GM18505 (cell line): ENCODE results near the gene DIRAS1.
"Not testable (repeated sequence)": the region's sequence is repeated elsewhere in the genome, so short reads cannot be mapped to it uniquely, and the experiment has no call there.

Source experiments
- ATAC-seq: cut with Tn5 transposase; IDR thresholded peaks from one replicate; pipeline ENCODE4 v1.9.1; 2021; ENCODE audit not compliant: unreplicated experiment
- POLR2A ChIP-seq: IDR thresholded peaks from 4 replicates; pipeline ENCODE4 v1.6.1; 2011; ENCODE audit warnings: borderline replicate concordance; ENCODE audit not compliant: insufficient read depth, insufficient read length; ENCODE audit errors: extremely low read depth

The DIRAS1 gene

DNA sequence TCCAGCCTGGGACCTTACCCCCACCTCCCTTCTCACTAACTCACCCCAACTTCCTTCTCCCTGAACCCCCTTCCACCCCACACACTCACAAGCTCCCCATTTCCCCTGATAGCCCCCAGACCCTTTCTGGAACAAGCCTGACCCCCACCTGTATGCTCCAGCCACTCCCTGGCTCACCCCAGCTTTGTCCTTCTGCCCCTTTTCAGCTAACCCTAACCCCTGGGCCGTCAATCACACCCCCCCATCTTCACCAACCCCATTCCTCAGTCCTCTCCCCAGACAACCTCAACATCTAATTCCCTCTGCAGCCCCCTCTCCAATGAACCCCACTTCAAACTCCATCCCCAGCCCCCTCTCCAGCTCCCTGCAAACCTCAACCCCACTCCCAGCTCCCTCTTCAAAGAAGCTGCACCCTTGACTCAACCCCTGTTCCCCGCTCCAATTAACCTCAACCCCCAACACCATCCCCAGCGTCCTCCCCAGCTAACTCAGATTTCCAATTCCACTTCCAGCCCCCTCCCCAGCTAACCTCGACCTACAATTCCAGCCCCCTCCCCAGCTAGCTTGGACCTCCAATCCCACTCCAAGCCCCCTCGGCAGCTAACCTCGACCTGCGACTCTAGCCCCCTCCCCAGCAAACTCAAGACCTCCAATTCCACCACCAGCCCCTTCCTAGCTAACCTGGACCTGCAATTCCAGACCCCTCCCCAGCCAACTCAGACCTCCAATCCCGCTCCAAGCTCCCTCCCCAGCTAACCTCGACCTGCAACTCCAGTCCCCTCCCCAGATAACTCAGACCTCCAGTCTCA is 19.6 kb downstream of the DIRAS1 start:
- no peak for ATAC-seq
- TF ChIP-seq POLR2A: no peak

DNA sequence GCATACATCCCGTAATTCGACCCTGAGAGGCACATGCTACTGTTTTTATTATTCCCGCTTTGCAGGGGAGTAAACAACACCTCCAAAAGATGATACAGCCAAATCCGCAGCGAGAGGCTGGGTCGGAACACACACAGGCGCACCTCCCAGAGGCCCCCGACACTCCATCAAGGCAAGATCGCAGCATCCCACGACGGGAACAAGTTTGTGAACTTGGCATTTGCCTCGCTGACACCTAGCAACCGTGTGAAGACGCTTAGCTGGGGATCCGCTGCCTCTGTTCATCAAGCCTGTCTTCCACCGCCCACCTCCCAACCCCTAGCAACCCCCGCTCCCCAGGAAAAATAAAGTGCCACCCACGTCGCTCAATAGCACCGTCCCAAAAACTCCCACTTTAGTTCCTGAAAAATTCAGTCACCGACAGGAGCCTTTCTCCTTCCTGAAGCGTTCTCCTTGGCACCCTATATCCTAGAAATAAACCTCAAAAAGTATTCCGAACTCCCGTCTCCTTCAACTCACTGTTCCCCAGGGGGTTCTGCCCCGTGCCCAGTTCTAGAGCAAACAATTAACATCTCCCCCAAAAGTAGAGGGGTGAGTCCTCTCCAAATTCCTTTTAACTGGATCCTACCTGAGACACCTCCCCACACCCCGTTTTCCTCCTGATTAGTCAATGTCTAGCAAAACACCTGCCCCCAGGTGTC is 20.4 kb downstream of the DIRAS1 start:
- no peak for ATAC-seq
- no peak for TF ChIP-seq POLR2A

DNA sequence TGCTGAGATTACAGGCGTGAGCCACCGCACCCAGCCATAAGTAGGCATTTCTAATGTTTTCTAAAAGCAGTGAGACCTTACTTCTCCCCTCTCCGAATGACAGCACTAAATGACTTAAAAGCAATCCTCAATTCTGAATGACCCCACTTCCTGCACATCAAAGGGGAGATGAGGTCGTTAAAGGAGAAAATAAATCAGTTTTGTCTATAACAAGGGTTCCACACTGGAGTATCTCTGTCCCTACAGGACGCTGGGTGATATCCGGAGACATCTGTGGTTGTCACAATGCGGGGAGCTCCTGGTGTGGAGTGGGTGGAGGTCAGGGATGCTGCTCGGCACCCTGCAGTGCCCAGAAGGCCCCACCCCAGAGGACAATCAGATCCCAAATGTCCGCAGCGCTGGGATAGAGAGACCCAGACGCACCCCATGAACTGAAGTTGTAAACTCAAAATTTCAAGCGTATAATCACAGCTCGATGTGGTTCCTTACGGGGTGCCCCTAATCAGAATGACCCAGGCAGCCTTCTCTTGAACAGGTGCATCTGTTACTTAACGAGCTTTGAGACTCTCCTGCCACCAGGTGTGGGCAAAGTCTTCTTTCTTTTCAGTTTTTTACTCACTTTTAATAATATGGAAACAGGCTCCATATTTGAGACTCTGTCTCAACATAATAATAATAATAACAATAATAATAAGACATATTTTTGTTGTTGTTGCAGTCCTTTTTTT is 21.6 kb downstream of the DIRAS1 start:
- no peak for ATAC-seq
- no peak for TF ChIP-seq POLR2A

DNA sequence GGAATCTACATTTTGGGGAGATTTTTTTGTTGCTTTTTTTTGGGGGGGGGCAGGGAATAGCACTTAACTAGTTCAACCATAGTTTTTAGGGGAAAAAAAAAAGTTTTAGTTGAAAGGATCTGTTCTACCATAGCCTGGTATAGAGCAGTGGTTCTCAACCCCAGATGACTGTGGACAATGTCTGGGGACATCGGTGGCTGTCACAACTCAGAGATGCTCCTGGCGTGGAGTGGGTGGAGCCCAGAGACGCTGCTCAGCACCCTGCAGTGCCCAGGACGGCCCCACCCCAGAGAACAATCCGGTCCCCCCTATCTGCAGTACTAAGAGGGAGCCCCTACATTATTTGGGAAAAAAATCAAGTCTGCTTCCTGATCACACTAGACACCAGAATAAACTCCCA is 27.0 kb downstream of the DIRAS1 start:
- no peak for ATAC-seq
- TF ChIP-seq POLR2A: no peak

DNA sequence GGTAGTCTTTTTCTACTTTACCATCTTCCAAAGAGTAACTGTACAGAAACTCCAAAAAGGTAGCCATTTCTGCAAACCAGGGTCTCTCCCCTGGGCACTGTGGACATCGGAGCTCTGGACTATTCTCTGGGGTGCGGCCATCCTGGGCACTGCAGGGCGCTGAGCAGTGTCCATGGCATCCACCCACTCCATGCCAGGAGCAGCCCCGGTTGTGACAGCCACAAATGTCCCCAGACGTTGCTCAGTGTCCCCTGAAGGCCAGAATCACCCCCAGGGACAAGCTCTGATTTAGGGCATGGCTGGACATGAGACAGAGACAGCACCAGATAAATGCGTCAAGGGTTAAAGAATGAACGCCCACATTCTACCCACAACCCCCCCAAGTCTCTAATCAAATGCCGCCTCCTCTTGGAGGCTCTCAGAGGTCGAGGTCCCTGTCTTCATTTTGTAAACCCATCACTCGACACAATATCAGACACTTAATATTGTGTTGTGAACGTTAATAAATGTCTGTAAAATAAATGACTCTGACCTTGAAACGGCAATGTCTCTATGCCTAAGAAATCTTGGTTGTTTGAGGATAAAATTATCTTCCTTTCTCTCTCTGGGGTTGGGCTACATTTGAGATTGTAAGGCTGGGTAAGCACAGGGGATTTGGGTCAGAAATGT is 27.5 kb downstream of the DIRAS1 start:
- TF ChIP-seq POLR2A: no peak
- no peak for ATAC-seq

DNA sequence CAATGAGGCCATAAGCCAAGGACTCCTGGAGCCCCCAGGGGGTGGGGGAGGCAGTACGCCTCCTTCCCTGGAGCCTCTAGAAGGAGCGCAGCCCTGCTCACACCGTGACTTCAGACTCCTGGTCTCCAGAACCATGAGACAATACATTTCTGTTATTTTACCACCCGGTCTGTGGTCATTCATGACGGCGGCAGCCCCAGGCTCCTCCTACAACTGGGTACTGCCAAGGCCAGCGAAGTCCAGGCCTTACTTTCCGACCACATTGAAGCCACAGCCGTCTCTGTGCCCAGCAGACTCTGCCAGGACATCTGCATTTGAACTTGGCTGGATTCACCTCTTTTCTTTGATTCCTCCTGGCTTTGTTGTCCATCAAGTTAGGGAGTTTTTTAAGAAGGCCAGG is 29.2 kb downstream of the DIRAS1 start:
- TF ChIP-seq POLR2A: no peak
- no peak for ATAC-seq

DNA sequence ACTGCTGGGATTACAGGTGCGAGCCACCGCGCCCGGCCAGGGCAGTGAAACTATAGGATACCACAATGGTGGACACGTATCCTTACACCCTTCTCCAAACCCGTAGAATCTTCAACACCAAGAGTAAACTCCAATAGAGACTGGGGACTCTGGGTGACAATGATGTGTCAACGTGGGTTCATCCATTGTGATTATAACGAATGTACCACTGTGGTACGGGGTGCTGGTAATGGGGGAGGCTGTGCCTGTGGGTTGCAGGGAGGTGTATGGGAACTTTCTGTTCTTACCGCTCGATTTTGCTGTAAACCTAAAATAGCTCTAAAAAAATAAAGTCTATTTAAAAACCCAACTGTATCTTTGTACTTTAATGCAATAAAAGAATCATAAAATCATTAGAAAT is 30.3 kb downstream of the DIRAS1 start:
- ATAC-seq: no peak
- TF ChIP-seq POLR2A: no peak

DNA sequence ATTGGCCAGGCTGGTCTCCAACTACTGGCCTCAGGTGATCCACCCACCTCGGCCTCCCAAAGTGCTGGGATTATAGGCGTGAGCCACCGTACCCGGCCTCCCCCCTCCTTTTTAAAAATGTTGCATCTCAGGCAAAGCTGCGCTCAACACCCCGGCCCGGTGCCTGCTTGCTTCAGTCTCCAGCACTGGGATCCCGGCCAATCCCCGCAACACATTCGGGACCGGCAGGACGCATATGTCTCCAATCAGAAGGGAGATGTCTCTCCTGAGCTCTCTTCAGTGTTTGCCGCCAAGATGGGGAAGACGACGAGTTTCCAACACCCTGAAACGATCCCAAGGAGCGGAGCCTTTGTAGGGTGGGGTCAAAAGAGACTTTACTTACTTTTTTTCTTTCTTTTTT is 34.8 kb downstream of the DIRAS1 start:
- ATAC-seq: no peak
- TF ChIP-seq POLR2A: no peak

DNA sequence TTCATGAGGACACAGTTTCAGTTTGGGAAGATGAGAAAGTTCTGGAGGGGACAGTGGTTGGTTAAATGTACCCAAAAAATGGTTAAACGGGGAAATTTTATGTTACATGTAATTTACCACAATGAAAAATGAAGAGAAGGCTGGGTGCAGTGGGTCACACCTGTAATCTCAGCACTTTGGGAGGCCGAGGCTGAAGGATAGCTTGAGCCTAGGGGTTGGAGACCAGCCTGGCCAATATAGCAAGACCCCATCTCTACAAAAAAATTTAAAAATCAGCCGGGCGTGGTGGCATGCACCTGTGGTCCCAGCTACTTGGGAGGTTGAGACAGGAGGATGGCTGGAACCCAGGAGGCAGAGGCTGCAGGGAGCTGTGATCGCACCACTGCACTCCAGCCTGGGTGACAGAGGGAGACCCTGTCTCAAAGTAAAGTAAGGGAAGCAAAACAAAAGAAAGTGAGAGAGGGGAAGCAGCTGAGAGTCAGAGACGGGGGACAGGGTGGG is 35.9 kb downstream of the DIRAS1 start:
- no peak for TF ChIP-seq POLR2A
- ATAC-seq: no peak

DNA sequence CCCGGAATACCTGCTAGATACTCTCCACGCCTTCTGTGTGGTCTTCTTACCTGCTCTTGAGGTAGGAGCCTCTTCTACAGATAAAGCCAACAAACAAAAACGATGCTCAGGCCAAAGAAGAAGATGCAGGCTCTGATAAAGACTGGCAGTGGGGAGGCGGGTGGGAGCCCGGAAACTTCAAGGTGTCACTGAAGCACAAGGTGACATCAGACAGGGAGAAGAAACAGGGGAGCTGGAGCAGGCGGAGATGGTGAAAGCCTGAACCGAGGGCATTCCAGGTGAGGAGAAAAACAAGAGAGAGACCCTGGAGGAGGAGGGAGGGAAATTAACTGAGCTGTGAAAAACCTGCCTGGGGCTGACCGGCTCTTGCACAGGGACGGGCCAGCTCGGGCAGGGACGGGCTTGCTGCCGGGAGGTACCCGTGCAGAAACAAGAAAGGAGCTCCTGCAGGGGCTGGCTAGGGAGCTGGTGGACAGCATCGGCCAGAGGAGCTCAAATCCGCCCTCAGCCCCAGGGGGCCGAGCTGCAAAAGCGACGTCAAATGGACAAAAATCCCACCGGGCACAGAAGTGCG is 37.7 kb downstream of the DIRAS1 start:
- no peak for ATAC-seq
- no peak for TF ChIP-seq POLR2A

DNA sequence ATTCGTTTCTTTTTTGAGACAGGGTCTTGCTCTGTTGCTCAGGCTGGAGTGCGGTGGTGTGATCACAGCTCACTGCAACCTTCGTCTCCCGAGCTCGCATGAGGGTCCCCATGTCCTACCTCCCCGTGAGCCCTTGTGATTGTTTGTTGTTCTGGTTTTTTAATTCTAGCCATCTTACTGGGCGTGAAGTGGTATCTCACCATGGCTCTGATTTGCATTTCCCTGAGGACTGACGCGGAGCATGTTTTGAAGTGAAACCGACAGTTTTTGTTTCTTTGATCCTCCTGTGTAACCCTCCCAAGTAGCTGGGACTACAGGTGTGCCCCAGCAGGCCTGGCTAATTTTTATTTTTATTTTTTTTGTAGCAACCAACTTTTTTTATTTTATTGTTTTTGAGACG is 40.4 kb downstream of the DIRAS1 start:
- TF ChIP-seq POLR2A: no peak
- ATAC-seq: no peak

DNA sequence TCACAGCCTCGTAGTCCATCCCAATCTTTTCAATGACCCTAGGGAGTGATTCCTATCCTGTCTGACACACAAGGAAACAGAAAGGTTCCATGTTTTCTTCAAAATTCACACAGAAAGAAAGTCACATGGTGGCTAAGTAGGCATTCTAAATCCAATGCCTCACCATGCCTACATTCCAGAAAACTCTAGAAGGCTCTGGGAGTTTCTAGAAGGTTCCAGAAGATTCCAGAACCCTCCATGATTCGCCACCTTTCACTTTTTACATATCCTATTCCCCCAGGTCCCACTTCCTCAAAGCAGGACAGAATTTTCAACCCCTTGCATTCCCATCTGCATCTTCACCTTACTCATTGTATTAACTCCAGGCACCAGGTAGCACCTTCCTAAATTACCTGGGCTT is 41.7 kb downstream of the DIRAS1 start:
- no peak for TF ChIP-seq POLR2A
- ATAC-seq: no peak

DNA sequence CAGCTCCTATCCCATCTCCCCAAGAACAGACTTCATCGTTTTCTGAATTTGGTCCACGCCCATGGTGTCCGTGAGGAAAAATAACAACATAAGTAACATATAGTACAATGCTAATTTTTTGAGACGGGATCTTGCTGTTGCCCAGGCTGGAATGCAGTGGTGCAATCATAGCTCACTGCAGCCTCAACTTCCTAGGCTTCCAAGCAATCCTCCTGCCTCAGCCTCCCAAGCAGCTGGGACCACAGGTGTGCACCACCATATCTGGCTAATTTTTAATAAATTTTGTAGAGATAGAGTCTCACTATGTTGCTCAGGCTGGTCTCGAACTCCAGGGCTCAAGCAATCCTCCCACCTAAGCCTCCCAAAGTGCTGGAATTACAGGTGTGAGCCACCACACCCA is 42.2 kb downstream of the DIRAS1 start:
- not testable (repeated sequence) for ATAC-seq

DNA sequence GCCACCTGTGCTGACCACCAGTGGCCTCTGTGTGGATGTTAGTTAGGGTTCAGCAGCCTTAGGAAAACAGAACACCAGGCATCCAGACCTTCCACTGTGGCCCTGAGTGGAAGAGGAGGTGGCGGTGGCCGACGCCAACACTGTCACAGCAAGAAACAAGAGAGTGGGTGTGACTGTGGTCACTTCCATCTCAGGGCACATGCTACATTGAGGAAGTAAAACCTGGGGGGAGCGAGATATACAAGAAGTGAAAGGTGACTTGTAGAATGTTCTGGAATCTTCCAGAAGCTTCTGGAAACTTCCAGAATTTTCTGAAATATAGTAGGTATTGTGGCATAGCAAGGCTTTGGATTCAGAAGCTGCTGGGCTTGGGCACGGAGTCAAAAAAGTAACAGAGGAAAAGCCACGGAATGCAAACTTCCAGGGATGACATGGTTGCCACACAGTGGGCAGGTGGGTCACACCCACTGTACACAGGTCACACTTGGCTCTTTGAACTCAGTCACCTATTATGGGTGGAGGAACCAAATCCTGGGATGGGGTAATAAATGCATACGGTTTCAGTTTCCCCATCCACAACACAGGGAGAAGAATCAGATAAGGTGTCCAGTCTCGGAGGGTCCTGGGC is 43.0 kb downstream of the DIRAS1 start:
- ATAC-seq: peak; percentile 57
- TF ChIP-seq POLR2A: no peak
